Gastrocnemius medialis (tissue), 4 donors: ENCODE results near the gene FAM107B. TPM values are rescaled to one million over a fixed set of nuclear protein-coding genes. Genes with fewer than 3 reads are reported as not detected.

Experiments
- ATAC-seq, 2 donors: fragments of 150-250 bp; one replicate each; pipeline ENCODE4 v1.9.1; 2016
- DNase-seq, 2 donors: peaks; one replicate each; pipeline ENCODE4 v3.0.0-alpha.2; 2019
- H3K27ac ChIP-seq, 4 donors: fragments of 200-600 bp; sonication (generic); 1 replicate in 1 of 4; 2 replicates in 3 of 4; pipeline ENCODE4 v1.5.1; 2016 to 2018; ENCODE audit warnings: mild to moderate bottlenecking in 2 of 4, moderate library complexity in 1 of 4
- H3K27me3 ChIP-seq, 3 donors: fragments of 200-600 bp; sonication (generic) in 2 of 3; 1 replicate in 1 of 3; 2 replicates in 2 of 3; pipeline versions ENCODE4 v1.5.1 to v1.6.0; 2016 to 2019; ENCODE audit warnings: mild to moderate bottlenecking in 1 of 3, moderate library complexity in 1 of 3
- H3K36me3 ChIP-seq, 2 donors: fragments of 200-600 bp; sonication (generic) in 1 of 2; one replicate each; pipeline ENCODE4 v1.5.1; 2017 to 2018
- H3K4me1 ChIP-seq, 2 donors: fragments of 200-600 bp; sonication (generic) in 1 of 2; one replicate each; pipeline ENCODE4 v1.5.1; 2016 to 2017; ENCODE audit warnings: mild to moderate bottlenecking in 2 of 2
- H3K4me3 ChIP-seq, 4 donors: fragments of 200-600 bp; sonication (generic) in 3 of 4; 1 replicate in 1 of 4; 2 replicates in 3 of 4; pipeline ENCODE4 v1.5.1; 2016 to 2019; ENCODE audit warnings: mild to moderate bottlenecking in 2 of 4
- H3K9me3 ChIP-seq, 3 donors: fragments of 200-600 bp; sonication (generic) in 2 of 3; 1 replicate in 1 of 3; 2 replicates in 2 of 3; pipeline ENCODE4 v1.5.1; 2016 to 2019
- CTCF ChIP-seq, 5 experiments: fragments of 450-650 bp in 3 of 5; fragments of 200-600 bp in 2 of 5; sonication (generic) in 2 of 5; IDR thresholded peaks in 4 of 5; conservative IDR thresholded peaks in 1 of 5; 1 replicate in 4 of 5; 2 replicates in 1 of 5; pipeline ENCODE4 v1.5.1; 2016 to 2019; ENCODE audit warnings: antibody characterized with exemption in 5 of 5, mild to moderate bottlenecking in 3 of 5, moderate library complexity in 3 of 5
- POLR2A ChIP-seq, 2 donors: fragments of 450-650 bp; IDR thresholded peaks; one replicate each; pipeline ENCODE4 v1.6.1; 2017; ENCODE audit warnings: antibody characterized with exemption in 2 of 2, mild to moderate bottlenecking in 2 of 2, moderate library complexity in 2 of 2
- in situ Hi-C, 4 donors: fragments of 200-750 bp; cut with MboI; loops; one replicate each; pipeline versions ENCODE4 v1.15.0 to v1.8.0; 2017; ENCODE audit warnings: low sequenced_read_pairs in 4 of 4
- intact Hi-C: fragments of 100-400 bp; cut with DNase I; formaldehyde crosslinking; loops from one replicate; pipeline ENCODE4 v1.15.1; 2023; ENCODE audit warnings: low total_unique reads
- total RNA-seq, 4 donors: library from RNA; depleted of rRNA; stranded (reverse); fragments of >200 nt; gene quantifications; one replicate each; pipeline versions ENCODE4 v1.1.0 to v1.2.3, GENCODE V29; 2016

Gene FAM107B
- total RNA-seq, 4 donors from 2014 or later: 1.5 to 3.7 (median 2.6) TPM

GRCh38 chr10:14558025-14558424, 216.7 kb downstream of the FAM107B start:
- Histone ChIP-seq H3K27me3 (no peaks in the 10 kb centered on the region), H3K4me1 (peaks cover 0 to 5% of the 10 kb centered on the region in 2 donors), H3K36me3 (no peaks in the 10 kb centered on the region), H3K4me3 (no peak overlapping the region), H3K27ac (no peak overlapping the region), H3K9me3 (no peaks in the 10 kb centered on the region)
- TF ChIP-seq POLR2A (IDR thresholded peaks at IDR 0.05): no peak
- no peak for TF ChIP-seq CTCF (IDR thresholded peaks at IDR 0.05 in 4 of 5, conservative IDR thresholded peaks at IDR 0.05 in 1 of 5)
- no peak for DNase-seq
- ATAC-seq: no peak
- in situ Hi-C loops (no loop called here), intact Hi-C loops (no loop called here)

GRCh38 chr10:14557567-14557966, 217.1 kb downstream of the FAM107B start:
- Histone ChIP-seq H3K9me3 (no peaks in the 10 kb centered on the region), H3K27ac (no peak overlapping the region), H3K4me3 (no peak overlapping the region), H3K36me3 (no peaks in the 10 kb centered on the region), H3K4me1 (peaks cover 0 to 5% of the 10 kb centered on the region in 2 donors), H3K27me3 (no peaks in the 10 kb centered on the region)
- no peak for TF ChIP-seq CTCF (IDR thresholded peaks at IDR 0.05 in 4 of 5, conservative IDR thresholded peaks at IDR 0.05 in 1 of 5)
- TF ChIP-seq POLR2A (IDR thresholded peaks at IDR 0.05): no peak
- in situ Hi-C loops: no loop called here
- intact Hi-C loops: no loop called here
- DNase-seq: no peak
- ATAC-seq: no peak

DNA sequence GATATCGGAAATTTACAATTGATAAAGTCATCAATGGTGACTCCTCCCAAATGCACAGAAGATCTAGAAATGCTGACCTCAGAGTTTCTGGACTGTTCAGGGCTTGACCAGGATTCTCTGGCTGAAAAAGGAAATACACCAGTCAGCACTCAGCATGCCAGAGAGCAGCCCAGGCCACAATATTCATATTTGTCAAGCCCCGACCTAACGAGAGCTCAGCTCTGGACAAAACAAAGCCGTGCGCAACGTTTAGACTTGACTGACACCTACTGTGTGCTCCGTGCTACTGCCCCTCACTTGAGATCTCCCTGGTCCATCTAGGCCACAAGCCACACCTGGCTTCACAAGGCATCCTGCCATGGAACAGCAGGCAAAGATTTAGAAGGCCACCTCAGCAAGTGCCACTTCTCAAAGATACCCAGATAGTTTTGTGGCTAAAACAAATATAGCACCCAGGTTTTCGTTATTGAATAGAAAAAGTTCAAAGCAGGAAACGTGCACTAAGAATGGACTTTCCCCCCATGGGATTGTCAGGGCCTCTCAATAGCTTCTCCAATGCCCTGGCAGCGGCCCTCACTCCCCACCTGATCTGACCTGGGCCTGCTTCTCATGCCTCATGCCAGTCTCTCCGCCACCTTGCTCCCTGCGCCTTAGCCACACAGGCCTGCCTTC, 218.3 kb downstream of the FAM107B start:
- DNase-seq: no peak
- peaks cover 0 to 5% of the 10 kb centered on the region in 2 donors for H3K4me1 ChIP-seq
- no peaks in the 10 kb centered on the region for H3K36me3 ChIP-seq
- no peak overlapping the region for H3K4me3 ChIP-seq
- no peak for TF ChIP-seq POLR2A (IDR thresholded peaks at IDR 0.05)
- no peak for TF ChIP-seq CTCF (IDR thresholded peaks at IDR 0.05 in 4 of 5, conservative IDR thresholded peaks at IDR 0.05 in 1 of 5)
- in situ Hi-C loops: no loop called here
- H3K27ac ChIP-seq: no peak overlapping the region
- no peaks in the 10 kb centered on the region for H3K9me3 ChIP-seq
- intact Hi-C loops: no loop called here
- no peaks in the 10 kb centered on the region for H3K27me3 ChIP-seq
- peak in 1 of 2 donors; percentile 30 for ATAC-seq

- H3K36me3 ChIP-seq: no peaks in the 10 kb centered on the region
- no peak overlapping the region for H3K27ac ChIP-seq
- no peak overlapping the region for H3K4me3 ChIP-seq
- ATAC-seq: no peak
- DNase-seq: no peak
- H3K9me3 ChIP-seq: no peaks in the 10 kb centered on the region
- in situ Hi-C loops (no loop called here), intact Hi-C loops (no loop called here)
- H3K4me1 ChIP-seq: peaks cover 0 to 5% of the 10 kb centered on the region in 2 donors
- TF ChIP-seq POLR2A (IDR thresholded peaks at IDR 0.05) (no peak), CTCF (IDR thresholded peaks at IDR 0.05 in 4 of 5, conservative IDR thresholded peaks at IDR 0.05 in 1 of 5) (no peak)
- no peaks in the 10 kb centered on the region for H3K27me3 ChIP-seq
Observed at GRCh38 chr10:14555807-14556206, 218.9 kb downstream of the FAM107B start.
